HG02885 (cell line): ENCODE results near the gene NFASC.

ENCODE experiments used
- ATAC-seq: cut with Tn5 transposase; IDR thresholded peaks from one replicate; pipeline ENCODE4 v1.9.1; 2021; ENCODE audit warnings: mild to moderate bottlenecking; ENCODE audit not compliant: unreplicated experiment, poor library complexity

NFASC gene

GRCh38 chr1:205025239-205025638 is 154.6 kb downstream of the NFASC start:
- ATAC-seq = no peak

GRCh38 chr1:205026181-205026580 is 155.5 kb downstream of the NFASC start:
- ATAC-seq = no peak

DNA sequence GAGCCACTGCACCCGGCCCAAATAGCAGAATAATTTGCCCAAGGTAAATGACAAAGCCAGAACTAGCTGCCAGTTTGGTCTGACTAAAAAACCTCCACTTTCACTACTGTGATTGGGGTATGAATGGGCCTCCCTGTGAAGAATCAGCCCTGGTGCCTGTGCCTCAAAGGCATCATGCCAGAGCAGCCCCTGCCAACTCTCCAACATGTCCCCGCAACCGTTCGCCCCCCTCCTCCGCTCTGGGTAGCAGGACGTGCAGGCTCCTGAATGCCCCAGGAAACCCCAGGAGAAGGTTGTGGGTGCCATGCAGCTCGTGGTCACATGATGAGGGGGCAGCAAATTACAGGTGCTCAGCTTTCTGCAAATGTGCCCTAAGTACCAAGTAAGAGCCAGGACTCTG is 157.7 kb downstream of the NFASC start:
- no peak for ATAC-seq

GRCh38 chr1:205028924-205029323 is 158.3 kb downstream of the NFASC start:
- ATAC-seq = no peak

- no peak for ATAC-seq
Observed at GRCh38 chr1:205030241-205030640, 159.6 kb downstream of the NFASC start.

DNA sequence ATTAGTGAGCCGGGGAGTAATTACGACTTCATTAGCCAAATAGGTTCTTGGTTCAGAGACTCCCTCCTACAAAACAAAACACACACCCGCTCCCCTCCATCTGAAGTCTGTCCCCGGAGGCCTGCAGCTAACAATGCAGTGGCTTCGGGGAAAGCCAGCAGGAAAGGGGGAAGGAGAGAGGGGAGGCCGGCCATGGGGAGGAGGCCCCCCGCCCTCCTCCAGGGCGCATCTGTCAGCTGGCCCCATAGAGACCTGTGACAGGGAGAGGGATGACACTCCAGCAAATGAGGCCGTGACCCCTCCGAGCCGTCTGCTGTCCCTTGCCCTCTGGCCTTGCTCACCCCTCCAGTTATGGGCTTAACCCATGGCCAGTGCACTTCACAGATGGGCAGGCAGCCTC is 160.2 kb downstream of the NFASC start:
- ATAC-seq = no peak

DNA sequence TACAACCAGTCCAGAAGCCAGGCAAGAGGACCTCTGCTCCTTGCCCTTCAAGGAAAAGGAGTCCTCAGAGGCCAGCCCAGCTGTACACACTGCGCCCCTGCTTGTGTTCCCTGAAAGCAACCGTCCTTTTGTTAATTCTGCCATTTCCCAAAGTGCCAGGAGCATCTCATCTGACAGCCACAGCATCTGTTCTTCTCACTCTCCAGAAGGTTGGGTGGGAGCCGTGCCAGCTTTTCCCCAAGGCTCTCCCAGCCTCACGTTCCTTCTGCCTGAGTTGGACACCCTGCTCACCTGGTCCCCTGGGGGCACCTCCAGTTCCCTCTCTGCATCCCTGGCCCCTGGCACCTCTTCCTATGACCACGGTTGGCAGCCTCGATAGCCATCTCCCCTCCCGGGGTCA is 161.8 kb downstream of the NFASC start:
- no peak for ATAC-seq

- ATAC-seq = no peak
Observed at GRCh38 chr1:205037539-205037938, 166.9 kb downstream of the NFASC start.

- ATAC-seq = no peak
Observed at GRCh38 chr1:205038132-205038786, 167.6 kb downstream of the NFASC start.

GRCh38 chr1:205041001-205041715 is 170.5 kb downstream of the NFASC start:
- no peak for ATAC-seq

- no peak for ATAC-seq
Observed at GRCh38 chr1:205041998-205042910, 171.6 kb downstream of the NFASC start.

DNA sequence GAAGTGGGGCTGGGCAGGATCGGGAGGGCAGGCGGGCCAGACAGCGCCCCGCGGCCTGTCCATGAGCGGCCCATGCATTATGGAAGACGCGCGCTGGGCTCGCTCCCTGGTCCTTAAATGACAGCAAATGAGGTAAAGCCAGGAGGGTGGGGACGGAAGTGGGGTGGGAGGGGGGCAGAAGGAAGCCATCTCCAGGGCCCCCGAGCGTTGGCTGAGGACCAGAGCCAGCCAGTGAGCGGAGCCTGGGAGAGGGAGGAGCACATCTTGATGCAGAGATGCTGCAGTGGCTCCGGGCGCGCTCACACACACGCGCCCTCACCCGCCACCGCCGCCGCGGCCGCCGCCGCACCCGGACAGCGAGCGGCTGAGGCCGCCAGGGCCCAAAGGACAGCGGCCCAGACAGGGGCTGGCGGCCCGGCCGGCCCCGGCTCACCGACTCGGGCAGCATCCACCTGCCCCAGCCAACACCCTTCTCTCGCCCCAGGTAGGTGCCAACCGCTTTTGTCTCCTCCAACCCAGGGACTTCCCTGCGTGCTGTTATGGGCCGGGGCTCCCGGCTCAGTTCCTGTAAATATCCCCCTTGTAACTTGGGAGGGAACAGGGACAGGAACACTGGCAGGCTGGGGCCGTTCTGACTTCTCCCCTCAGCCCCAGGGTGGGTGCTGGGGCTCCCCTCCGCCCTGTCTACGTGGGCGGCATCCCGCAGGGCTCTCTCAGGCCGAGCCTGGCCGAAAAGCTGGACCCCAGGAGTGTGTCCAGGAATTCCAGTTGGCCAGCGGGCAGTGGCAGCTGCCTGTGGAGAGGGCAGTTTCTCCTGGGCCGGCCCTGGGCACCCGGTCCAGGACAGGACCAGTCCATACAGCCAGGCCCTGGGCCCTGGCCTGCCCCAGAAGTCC is 172.5 kb downstream of the NFASC start, which contains the start of gene CNTN2:
Gene CNTN2, plus strand, starts transcription at position 302 of the 896 bp plus-strand sequence. CDS start 9,974 bp downstream, outside the sequence.
- ATAC-seq = no peak

GRCh38 chr1:205043866-205044265 is 173.2 kb downstream of the NFASC start:
- ATAC-seq = no peak

- no peak for ATAC-seq
Observed at GRCh38 chr1:205044741-205045140, 174.1 kb downstream of the NFASC start.

GRCh38 chr1:205045146-205045545 is 174.5 kb downstream of the NFASC start:
- ATAC-seq = no peak

- no peak for ATAC-seq
Observed at GRCh38 chr1:205046870-205047269, 176.2 kb downstream of the NFASC start.

DNA sequence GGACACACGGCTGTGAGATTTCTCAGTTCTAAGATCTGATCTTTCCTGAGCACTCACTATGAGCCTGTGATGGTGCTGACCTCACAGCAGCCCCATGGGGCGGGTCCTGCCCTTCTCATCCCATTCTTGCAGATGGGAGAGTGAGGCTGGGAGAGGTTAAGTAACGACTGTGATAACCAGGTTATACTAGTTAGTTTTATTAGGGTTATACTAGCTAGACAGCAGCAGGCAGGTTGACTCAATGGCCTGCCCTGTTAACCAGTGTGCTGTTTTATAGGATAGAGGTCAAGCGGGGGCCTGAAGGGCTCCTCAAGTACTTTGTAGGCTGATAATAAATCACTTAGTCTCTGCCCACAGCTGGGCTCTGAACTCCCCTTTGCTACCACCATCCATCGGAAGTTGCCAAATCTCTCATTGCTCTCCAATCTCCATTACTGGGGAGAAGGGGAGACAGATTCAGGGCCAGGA is 177.1 kb downstream of the NFASC start:
- ATAC-seq = no peak

DNA sequence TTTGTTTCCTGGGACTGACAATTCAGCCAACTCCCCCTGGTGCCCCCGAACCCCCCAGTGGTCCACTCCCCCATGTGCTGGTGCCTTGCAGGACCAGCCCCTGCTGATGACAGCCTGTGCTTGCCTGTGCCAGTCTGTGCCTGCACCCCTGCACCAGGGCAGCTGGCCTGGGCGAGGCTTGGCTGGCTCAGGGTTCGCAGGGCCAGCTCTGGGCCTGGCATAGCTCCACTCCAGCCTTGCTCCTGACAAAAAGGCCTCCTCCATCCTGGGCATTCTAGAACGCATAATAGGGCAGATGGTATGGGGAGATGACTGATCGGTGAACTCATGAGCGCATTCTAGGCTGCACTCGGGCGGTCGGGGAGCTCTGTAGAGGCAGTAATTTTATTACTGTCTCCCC is 177.7 kb downstream of the NFASC start:
- no peak for ATAC-seq

DNA sequence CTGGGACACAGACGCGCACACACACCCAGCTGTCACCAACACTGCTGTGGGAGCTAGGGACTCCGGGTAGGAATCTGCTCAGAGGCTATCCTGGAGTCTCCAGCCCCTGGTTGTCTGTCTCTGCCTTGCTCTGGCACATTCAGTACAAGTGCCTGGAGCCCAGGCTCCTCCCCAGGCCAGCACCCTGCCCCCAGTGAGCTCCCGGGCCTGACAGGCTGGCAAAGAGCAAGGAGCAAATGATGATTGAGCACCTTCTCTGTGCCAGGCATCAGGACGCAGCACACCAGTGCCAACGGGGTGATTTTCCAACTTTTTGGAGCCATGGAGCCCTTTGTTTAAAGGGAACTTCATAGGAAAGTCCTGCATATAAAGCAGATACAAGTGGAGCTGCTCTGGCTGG is 178.8 kb downstream of the NFASC start:
- no peak for ATAC-seq

GRCh38 chr1:205052690-205053089 is 182.0 kb downstream of the NFASC start:
- no peak for ATAC-seq
